GM12878 (cell line): ENCODE data around the gene COL6A3. TPM values are rescaled to one million over a fixed set of nuclear protein-coding genes. Genes with fewer than 3 reads are reported as not detected.

Experiments
- ATAC-seq: fragments of 200-7000 bp; cut with Tn5 transposase; 3 replicates; pipeline ENCODE4 v1.9.1; 2020; ENCODE audit warnings: mild to moderate bottlenecking, moderate library complexity
- BruUV-seq: library from RNA; stranded (reverse); fragments of 400-500 nt; replicated peaks from 2 replicates; lab custom pipeline; 2021; lab: Mats Ljungman, UMichigan
- CTCF ChIA-PET: fragments of 300-600 bp; sonication (Branson Sonifier 250); formaldehyde crosslinking; extraction: SDS; loops from one replicate; lab custom pipeline; 2021; ENCODE audit warnings: inconsistent platforms; lab: Yijun Ruan, JAX
- POLR2A ChIA-PET: fragments of 350-600 bp; formaldehyde crosslinking; extraction: SDS; loops from one replicate; lab custom pipeline; 2021; ENCODE audit warnings: inconsistent platforms; lab: Charles Lee
- RAD21 ChIA-PET: fragments of 300-600 bp; sonication (Branson Sonifier 250); formaldehyde crosslinking; loops from one replicate; lab custom pipeline; 2023; ENCODE audit warnings: antibody characterized with exemption; ENCODE audit not compliant: unreplicated experiment; lab: Charles Lee
- SMC1A ChIA-PET: fragments of 300-600 bp; sonication (Branson Sonifier 250); formaldehyde crosslinking; loops from one replicate; lab custom pipeline; 2023; ENCODE audit not compliant: unreplicated experiment, uncharacterized antibody; lab: Charles Lee
- DNase-seq: peaks from one replicate; pipeline ENCODE4 v3.0.0-alpha.2; 2011; ENCODE audit warnings: low read depth, low spot score
- FAIRE-seq: peaks from 3 replicates; lab custom pipeline; 2011; peaks lifted over from hg19 to GRCh38; lab: Jason Lieb, UNC
- H2AFZ ChIP-seq: 2 replicates; pipeline ENCODE4 v1.6.0; 2011; ENCODE audit warnings: low read depth, low read length, control low read depth; ENCODE audit not compliant: control insufficient read depth
- H3K27ac ChIP-seq: 2 replicates; pipeline ENCODE4 v1.5.1; 2011; ENCODE audit warnings: control low read depth; ENCODE audit not compliant: control insufficient read depth, insufficient read depth
- H3K27me3 ChIP-seq, 2 experiments: replicated peaks in 1 of 2; 2 replicates each; pipeline versions ENCODE4 v1.6.0 to v1.6.1; 2011; ENCODE audit warnings: low read length in 1 of 2; ENCODE audit not compliant: control insufficient read depth in 2 of 2, insufficient read depth in 2 of 2
- H3K36me3 ChIP-seq, 2 experiments: 2 replicates each; pipeline ENCODE4 v1.5.1; 2011; ENCODE audit warnings: low read length in 1 of 2; ENCODE audit not compliant: control insufficient read depth in 2 of 2, insufficient read depth in 2 of 2
- H3K4me1 ChIP-seq: 2 replicates; pipeline ENCODE4 v1.6.1; 2011; ENCODE audit warnings: mild to moderate bottlenecking, low read length, moderate library complexity, mixed read lengths; ENCODE audit not compliant: control insufficient read depth, insufficient read depth
- H3K4me2 ChIP-seq: 2 replicates; pipeline ENCODE4 v1.6.0; 2011; ENCODE audit warnings: control low read depth; ENCODE audit not compliant: control insufficient read depth, insufficient read depth
- H3K4me3 ChIP-seq: fragments of 200-600 bp; sonication (generic); 2 replicates; pipeline ENCODE4 v1.5.1; 2016
- H3K79me2 ChIP-seq: 2 replicates; pipeline ENCODE4 v1.6.0; 2011; ENCODE audit warnings: low read length; ENCODE audit not compliant: control insufficient read depth, insufficient read depth
- H3K9ac ChIP-seq: 2 replicates; pipeline ENCODE4 v1.8.0; 2011; ENCODE audit warnings: low read length, control low read depth, mixed read lengths; ENCODE audit not compliant: control insufficient read depth, insufficient read depth
- H3K9me3 ChIP-seq: replicated peaks from 3 replicates; pipeline ENCODE4 v1.5.1; 2011; ENCODE audit warnings: mild to moderate bottlenecking, low read length; ENCODE audit not compliant: control insufficient read depth, insufficient read depth
- H4K20me1 ChIP-seq: 2 replicates; pipeline ENCODE4 v1.6.0; 2011; ENCODE audit not compliant: control insufficient read depth, insufficient read depth
- CHD2 ChIP-seq: IDR thresholded peaks from 2 replicates; pipeline ENCODE4 v1.6.1; 2011; ENCODE audit warnings: low read depth, low read length, improper control_type of control experiment, borderline replicate concordance
- ESRRA ChIP-seq: IDR thresholded peaks from 2 replicates; pipeline ENCODE4 v1.6.1; 2012; ENCODE audit warnings: mild to moderate bottlenecking, low read length, improper control_type of control experiment
- GABPA ChIP-seq: IDR thresholded peaks from 2 replicates; pipeline ENCODE4 v1.6.1; 2014; ENCODE audit warnings: antibody characterized with exemption, low read depth, mild to moderate bottlenecking, inconsistent platforms
- RB1 ChIP-seq: fragments of 450-650 bp; formaldehyde crosslinking; IDR thresholded peaks from 2 replicates; pipeline ENCODE4 v1.6.1; 2017; ENCODE audit warnings: mild to moderate bottlenecking, borderline replicate concordance
- RFX5 ChIP-seq: IDR thresholded peaks from 2 replicates; pipeline ENCODE4 v1.6.1; 2011; ENCODE audit warnings: low read depth, low read length, improper control_type of control experiment
- SMC3 ChIP-seq: IDR thresholded peaks from 2 replicates; pipeline ENCODE4 v1.6.1; 2011; ENCODE audit warnings: low read length, improper control_type of control experiment, borderline replicate concordance
- STAT1 ChIP-seq: fragments of 450-650 bp; conservative IDR thresholded peaks from 2 replicates; pipeline ENCODE4 v1.6.1; 2014; ENCODE audit warnings: antibody characterized with exemption, mild to moderate bottlenecking
- ZNF274 ChIP-seq: IDR thresholded peaks from one replicate; pipeline ENCODE4 v1.8.0; 2011; ENCODE audit not compliant: insufficient read length, insufficient read depth
- ZNF687 ChIP-seq: fragments of 450-650 bp; IDR thresholded peaks from 2 replicates; pipeline ENCODE4 v1.6.1; 2017; ENCODE audit warnings: mild to moderate bottlenecking, moderate library complexity
- ZSCAN29 ChIP-seq: fragments of 450-650 bp; IDR thresholded peaks from 2 replicates; pipeline ENCODE4 v1.6.1; 2017; ENCODE audit warnings: mild to moderate bottlenecking, moderate library complexity
- WGBS: methylation state at CpG from one replicate; pipeline ENCODE4 v1.1.6; 2016; ENCODE audit warnings: low lambda C conversion rate; ENCODE audit not compliant: insufficient replicate concordance, insufficient coverage; ENCODE audit errors: missing lambda C conversion rate; 5-methylcytosine and 5-hydroxymethylcytosine counted together
- in situ Hi-C: fragments of 300-500 bp; cut with MboI; formaldehyde crosslinking; loops from 9 replicates; pipeline ENCODE4 v1.14.3; 2018; ENCODE audit warnings: mixed read lengths
- intact Hi-C: fragments of 100-400 bp; cut with micrococcal nuclease; formaldehyde crosslinking; loops from one replicate; pipeline ENCODE4 v1.14.2; 2022; ENCODE audit not compliant: unreplicated experiment
- polyA plus RNA-seq, 11 experiments: library from polyadenylated mRNA; depleted of rRNA in 4 of 11; unstranded in 6 of 11; stranded (reverse) in 5 of 11; fragments of >200 nt; fragmentation: Nextera tagmentation in 4 of 11; fragmentation: Illumina TruSeq in 1 of 11; extraction: Ambion mirVana in 4 of 11; extraction: Trizol in 1 of 11; gene quantifications; 1 replicate in 1 of 11; 2 replicates in 10 of 11; pipeline versions ENCODE4 v1.2.1 to v1.2.3, GENCODE V29; 2011 to 2016; ENCODE audit warnings: inconsistent platforms in 2 of 11, missing spikeins in 2 of 11, low read depth in 1 of 11
- total RNA-seq, 4 experiments: library from RNA; depleted of rRNA in 3 of 4; stranded (reverse); fragments of >200 nt in 3 of 4; fragmentation: Illumina TruSeq in 1 of 4; extraction: Trizol in 1 of 4; gene quantifications; 2 replicates each; pipeline versions ENCODE4 v1.2.1 to v1.2.3, GENCODE V29; 2013 to 2021
- TF ChIP-seq, protein P1 (sequence below): fragments of 150-350 bp; IDR thresholded peaks from 2 replicates; pipeline ENCODE4 v1.6.1; 2016; ENCODE audit warnings: low read depth, low read length

Gene COL6A3
- total and polyA plus RNA-seq, 10 of the 15 experiments (the other 5 are each of a cell fraction or from before 2014, with no cell fraction given) = 0.01 to 0.51 (median 0.09) TPM; not detected in 4

DNA sequence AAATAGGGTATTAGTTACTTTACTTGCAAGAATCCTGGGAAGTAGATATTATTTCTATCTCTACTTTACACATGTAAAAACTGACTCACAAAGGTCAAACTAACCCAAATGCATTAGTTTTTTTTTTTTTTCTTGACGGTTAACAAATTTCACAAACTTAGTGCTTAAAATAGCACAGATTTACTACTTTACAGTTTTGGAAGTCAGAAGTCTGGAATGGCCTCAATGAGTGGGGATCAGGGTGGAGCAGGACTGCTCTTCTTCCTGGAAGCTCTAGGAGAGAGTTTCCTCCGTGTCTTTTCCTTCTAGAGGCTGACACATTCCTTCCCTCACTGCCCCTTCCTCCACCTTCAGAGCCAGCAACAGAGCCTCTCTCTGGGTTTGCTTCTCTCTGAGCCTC is 117.2 kb downstream of the COL6A3 start (continued):
- TF ChIP-seq ESRRA (no peak), ZNF687 (no peak)
- TF ChIP-seq, protein P1, sequence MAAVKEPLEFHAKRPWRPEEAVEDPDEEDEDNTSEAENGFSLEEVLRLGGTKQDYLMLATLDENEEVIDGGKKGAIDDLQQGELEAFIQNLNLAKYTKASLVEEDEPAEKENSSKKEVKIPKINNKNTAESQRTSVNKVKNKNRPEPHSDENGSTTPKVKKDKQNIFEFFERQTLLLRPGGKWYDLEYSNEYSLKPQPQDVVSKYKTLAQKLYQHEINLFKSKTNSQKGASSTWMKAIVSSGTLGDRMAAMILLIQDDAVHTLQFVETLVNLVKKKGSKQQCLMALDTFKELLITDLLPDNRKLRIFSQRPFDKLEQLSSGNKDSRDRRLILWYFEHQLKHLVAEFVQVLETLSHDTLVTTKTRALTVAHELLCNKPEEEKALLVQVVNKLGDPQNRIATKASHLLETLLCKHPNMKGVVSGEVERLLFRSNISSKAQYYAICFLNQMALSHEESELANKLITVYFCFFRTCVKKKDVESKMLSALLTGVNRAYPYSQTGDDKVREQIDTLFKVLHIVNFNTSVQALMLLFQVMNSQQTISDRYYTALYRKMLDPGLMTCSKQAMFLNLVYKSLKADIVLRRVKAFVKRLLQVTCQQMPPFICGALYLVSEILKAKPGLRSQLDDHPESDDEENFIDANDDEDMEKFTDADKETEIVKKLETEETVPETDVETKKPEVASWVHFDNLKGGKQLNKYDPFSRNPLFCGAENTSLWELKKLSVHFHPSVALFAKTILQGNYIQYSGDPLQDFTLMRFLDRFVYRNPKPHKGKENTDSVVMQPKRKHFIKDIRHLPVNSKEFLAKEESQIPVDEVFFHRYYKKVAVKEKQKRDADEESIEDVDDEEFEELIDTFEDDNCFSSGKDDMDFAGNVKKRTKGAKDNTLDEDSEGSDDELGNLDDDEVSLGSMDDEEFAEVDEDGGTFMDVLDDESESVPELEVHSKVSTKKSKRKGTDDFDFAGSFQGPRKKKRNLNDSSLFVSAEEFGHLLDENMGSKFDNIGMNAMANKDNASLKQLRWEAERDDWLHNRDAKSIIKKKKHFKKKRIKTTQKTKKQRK = no peak

GRCh38 chr2:237295889-237296480 is 118.0 kb downstream of the COL6A3 start:
- DNase-seq = no peak
- Histone ChIP-seq H3K4me1 (no peaks in the 10 kb centered on the region), H3K4me2 (no peak overlapping the region), H3K9ac (no peak overlapping the region), H3K27me3 (peaks cover 0 to 3% of the 10 kb centered on the region in 2 experiments; a peak in 2 of 4 replicates), H3K27ac (no peak overlapping the region), H2AFZ (no peak overlapping the region), H3K4me3 (no peak overlapping the region), H3K79me2 (no peaks in the 10 kb centered on the region), H3K9me3 (no peaks in the 10 kb centered on the region; the same call in 2 of the 3 replicates), H4K20me1 (no peaks in the 10 kb centered on the region), H3K36me3 (no peaks in the 10 kb centered on the region)
- ChIA-PET RAD21 (no interaction called here), POLR2A (no interaction called here), CTCF (interaction anchor here (0.6 kb wide), 1 partner anchor 217 kb away, joined by 4 read pairs; no protein-coding TSS in a partner anchor), SMC1A (no interaction called here)
- 65% methylated on average over 10 of the region's 10 CpGs for WGBS
- FAIRE-seq = no peak
- intact Hi-C loops (no loop called here), in situ Hi-C loops (no loop called here)
- BruUV-seq = no TSS peak
- no peak for TF ChIP-seq SMC3
- no peak for TF ChIP-seq CHD2
- TF ChIP-seq RFX5 = no peak
- TF ChIP-seq ZSCAN29 = no peak
- no peak for TF ChIP-seq RB1
- TF ChIP-seq STAT1 = no peak
- no peak for TF ChIP-seq GABPA
- TF ChIP-seq ZNF274 = no peak
- ATAC-seq = no peak
